ENCODE measurements around the gene KCNJ16.

The KCNJ16 gene

GRCh38 chr17:70099294-70099693 lies 24.3 kb downstream of the KCNJ16 start:
- no peak for DNase-seq

GRCh38 chr17:70099884-70100283 lies 24.9 kb downstream of the KCNJ16 start:
- DNase-seq: no peak

- DNase-seq: no peak
Observed at GRCh38 chr17:70100983-70101382, 26.0 kb downstream of the KCNJ16 start.

- no peak for DNase-seq
Observed at GRCh38 chr17:70102531-70102930, 27.5 kb downstream of the KCNJ16 start.

GRCh38 chr17:70104791-70105523 lies 29.9 kb downstream of the KCNJ16 start:
- DNase-seq: no peak

GRCh38 chr17:70105641-70106040 lies 30.6 kb downstream of the KCNJ16 start:
- no peak for DNase-seq

- no peak for DNase-seq
Observed at GRCh38 chr17:70106551-70106950, 31.5 kb downstream of the KCNJ16 start.

GRCh38 chr17:70107441-70107840 lies 32.4 kb downstream of the KCNJ16 start:
- no peak for DNase-seq

GRCh38 chr17:70107904-70108565 lies 33.0 kb downstream of the KCNJ16 start:
- DNase-seq: no peak

- no peak for DNase-seq
Observed at GRCh38 chr17:70109497-70109896, 34.5 kb downstream of the KCNJ16 start.

- peak; percentile 33 for DNase-seq
Observed at GRCh38 chr17:70110443-70110880, 35.4 kb downstream of the KCNJ16 start.

GRCh38 chr17:70111201-70111600 lies 36.2 kb downstream of the KCNJ16 start:
- DNase-seq: no peak

GRCh38 chr17:70114405-70114804 lies 39.4 kb downstream of the KCNJ16 start:
- no peak for DNase-seq

- DNase-seq: no peak
Observed at GRCh38 chr17:70115126-70115525, 40.1 kb downstream of the KCNJ16 start.

GRCh38 chr17:70116919-70117318 lies 41.9 kb downstream of the KCNJ16 start:
- DNase-seq: no peak

- no peak for DNase-seq
Observed at GRCh38 chr17:70119545-70119944, 44.5 kb downstream of the KCNJ16 start.

GRCh38 chr17:70119983-70120382 lies 45.0 kb downstream of the KCNJ16 start:
- no peak for DNase-seq

GRCh38 chr17:70120425-70120824 lies 45.4 kb downstream of the KCNJ16 start:
- no peak for DNase-seq

GRCh38 chr17:70121126-70121525 lies 46.1 kb downstream of the KCNJ16 start:
- no peak for DNase-seq

GRCh38 chr17:70123193-70123592 lies 48.2 kb downstream of the KCNJ16 start:
- no peak for DNase-seq

- DNase-seq: no peak
Observed at GRCh38 chr17:70124723-70125122, 49.7 kb downstream of the KCNJ16 start.

GRCh38 chr17:70127221-70127873 lies 52.3 kb downstream of the KCNJ16 start:
- DNase-seq: no peak

- no peak for DNase-seq
Observed at GRCh38 chr17:70128727-70129238, 53.8 kb downstream of the KCNJ16 start.

GRCh38 chr17:70130289-70130688 lies 55.3 kb downstream of the KCNJ16 start:
- DNase-seq: no peak
